ENCODE measurements around the gene EVPL.

Gene EVPL

GRCh38 chr17:76018340-76018680, 8.8 kb downstream of the EVPL start:
- peaks cover 3% of the 10 kb centered on the region; the same call in 1 of the 2 replicates for H3K4me1 ChIP-seq (ENCODE audit: insufficient read depth, low read length)
- no peaks in the 10 kb centered on the region for H3K36me3 ChIP-seq (ENCODE audit: insufficient read depth, low read length)
- no peaks in the 10 kb centered on the region for H3K9me3 ChIP-seq (ENCODE audit: control insufficient read depth, insufficient read depth, low read length)
- no peak overlapping the region for H3K9ac ChIP-seq (ENCODE audit: low read depth, low read length)

- Histone ChIP-seq H3K36me3 (ENCODE audit: insufficient read depth, low read length) (no peaks in the 10 kb centered on the region), H3K9ac (ENCODE audit: low read depth, low read length) (no peak overlapping the region), H3K4me1 (ENCODE audit: insufficient read depth, low read length) (peaks cover 3% of the 10 kb centered on the region; the same call in 1 of the 2 replicates), H3K9me3 (ENCODE audit: control insufficient read depth, insufficient read depth, low read length) (no peaks in the 10 kb centered on the region)
These were observed 9.4 kb downstream of the EVPL start for GRCh38 chr17:76017481-76018339.

GRCh38 chr17:76014925-76015261, 12.2 kb downstream of the EVPL start:
- no peaks in the 10 kb centered on the region for H3K36me3 ChIP-seq (ENCODE audit: insufficient read depth, low read length)
- no peak overlapping the region for H3K9ac ChIP-seq (ENCODE audit: low read depth, low read length)
- peaks cover 3% of the 10 kb centered on the region; the same call in 1 of the 2 replicates for H3K4me1 ChIP-seq (ENCODE audit: insufficient read depth, low read length)
- no peaks in the 10 kb centered on the region for H3K9me3 ChIP-seq (ENCODE audit: control insufficient read depth, insufficient read depth, low read length)

DNA sequence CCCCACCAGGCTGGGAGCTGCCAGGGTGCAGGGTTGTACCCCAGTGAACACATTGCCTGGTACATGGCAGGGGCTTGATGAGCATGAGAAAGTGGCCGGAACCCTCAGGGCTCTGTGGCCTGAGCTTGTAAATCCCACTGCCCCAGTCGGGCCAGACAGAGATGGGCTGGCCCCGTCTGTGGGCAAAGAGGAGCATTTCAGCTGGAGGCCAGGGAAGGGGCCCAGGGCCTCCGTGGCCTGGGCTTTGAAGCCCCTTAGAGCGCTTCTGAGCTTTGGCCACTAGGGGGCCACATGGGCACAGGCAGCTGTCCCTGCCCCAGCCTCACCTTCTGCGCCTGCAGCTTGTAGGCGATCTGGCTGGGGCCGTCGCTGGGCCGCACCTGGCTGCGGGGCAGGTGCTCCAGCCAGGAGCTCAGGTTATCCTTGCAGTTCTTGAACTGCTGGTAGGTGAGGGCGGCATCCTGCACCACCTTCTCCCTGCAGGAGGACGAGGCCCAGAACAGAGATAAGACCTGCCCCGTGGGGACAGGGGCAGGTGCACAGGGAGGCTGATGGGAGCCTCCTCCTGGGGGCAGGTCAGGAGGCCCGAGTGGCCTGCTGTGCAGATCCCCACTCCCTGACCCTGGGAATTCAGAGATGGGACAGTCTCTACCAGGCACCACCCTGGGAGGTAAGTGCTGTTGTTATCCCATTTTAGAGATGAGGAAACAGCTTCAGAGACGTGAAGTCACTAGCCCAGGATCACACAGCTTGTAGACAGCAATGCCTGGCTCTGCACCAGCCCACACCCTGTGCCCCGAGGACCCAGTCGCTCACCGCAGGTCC, 12.8 kb downstream of the EVPL start:
- H3K36me3 ChIP-seq (ENCODE audit: insufficient read depth, low read length) = no peaks in the 10 kb centered on the region
- H3K9ac ChIP-seq (ENCODE audit: low read depth, low read length) = no peak overlapping the region
- no peaks in the 10 kb centered on the region for H3K9me3 ChIP-seq (ENCODE audit: control insufficient read depth, insufficient read depth, low read length)
- H3K4me1 ChIP-seq (ENCODE audit: insufficient read depth, low read length) = peaks cover 3% of the 10 kb centered on the region; the same call in 1 of the 2 replicates

DNA sequence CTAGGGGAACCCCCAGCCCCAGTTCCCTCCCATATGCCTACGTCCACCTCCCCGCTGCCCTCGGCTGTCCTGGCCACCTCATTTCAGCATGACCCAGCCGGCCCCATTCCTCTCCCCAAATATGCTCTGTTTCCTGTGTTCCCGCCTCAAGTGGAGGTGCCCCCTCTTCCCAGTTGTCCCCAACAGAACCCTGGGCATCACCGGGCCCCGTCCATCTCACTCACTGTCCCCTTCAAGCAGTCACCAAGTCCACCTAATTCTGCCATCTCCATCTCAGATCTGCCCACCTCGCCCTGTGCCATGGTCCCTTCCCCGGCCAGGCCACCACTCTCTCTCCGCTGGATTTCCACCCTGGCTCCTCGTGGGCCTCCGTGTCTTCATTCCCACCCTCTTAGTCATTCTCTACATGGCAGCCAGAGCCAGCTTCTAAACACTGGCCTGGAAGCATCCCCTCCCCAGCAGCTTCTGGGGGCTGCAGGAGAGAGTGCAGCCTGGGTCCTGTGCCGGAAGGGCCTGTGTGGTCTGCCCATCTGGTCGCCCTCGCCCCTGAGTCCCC, 13.7 kb downstream of the EVPL start:
- H3K4me1 ChIP-seq (ENCODE audit: insufficient read depth, low read length) = peaks cover 3% of the 10 kb centered on the region; the same call in 1 of the 2 replicates
- no peak overlapping the region for H3K9ac ChIP-seq (ENCODE audit: low read depth, low read length)
- H3K9me3 ChIP-seq (ENCODE audit: control insufficient read depth, insufficient read depth, low read length) = no peaks in the 10 kb centered on the region
- no peaks in the 10 kb centered on the region for H3K36me3 ChIP-seq (ENCODE audit: insufficient read depth, low read length)

DNA sequence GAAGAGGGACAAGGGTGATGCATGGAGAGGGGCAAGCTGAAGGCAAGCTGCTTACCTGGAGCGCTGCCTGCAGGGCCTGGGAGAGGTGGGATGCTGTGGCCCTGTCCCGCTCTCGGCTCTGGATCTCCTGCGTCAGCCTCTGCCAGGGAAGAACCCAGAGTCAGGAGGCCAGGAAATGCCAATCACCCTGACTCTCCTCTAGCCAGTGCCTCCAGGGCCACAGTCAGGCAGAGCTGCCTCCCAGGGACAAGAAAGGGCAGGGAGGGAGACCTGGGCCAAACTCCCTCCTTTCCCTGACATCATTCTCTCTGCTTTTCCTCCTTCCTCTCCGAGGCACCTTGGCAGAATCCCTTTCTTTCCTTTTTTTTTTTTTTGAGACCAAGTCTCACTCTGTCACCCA, 15.2 kb downstream of the EVPL start:
- Histone ChIP-seq H3K4me1 (ENCODE audit: insufficient read depth, low read length) (peaks cover 3% of the 10 kb centered on the region; the same call in 1 of the 2 replicates), H3K9ac (ENCODE audit: low read depth, low read length) (no peak overlapping the region), H3K9me3 (ENCODE audit: control insufficient read depth, insufficient read depth, low read length) (no peaks in the 10 kb centered on the region), H3K36me3 (ENCODE audit: insufficient read depth, low read length) (no peaks in the 10 kb centered on the region)

DNA sequence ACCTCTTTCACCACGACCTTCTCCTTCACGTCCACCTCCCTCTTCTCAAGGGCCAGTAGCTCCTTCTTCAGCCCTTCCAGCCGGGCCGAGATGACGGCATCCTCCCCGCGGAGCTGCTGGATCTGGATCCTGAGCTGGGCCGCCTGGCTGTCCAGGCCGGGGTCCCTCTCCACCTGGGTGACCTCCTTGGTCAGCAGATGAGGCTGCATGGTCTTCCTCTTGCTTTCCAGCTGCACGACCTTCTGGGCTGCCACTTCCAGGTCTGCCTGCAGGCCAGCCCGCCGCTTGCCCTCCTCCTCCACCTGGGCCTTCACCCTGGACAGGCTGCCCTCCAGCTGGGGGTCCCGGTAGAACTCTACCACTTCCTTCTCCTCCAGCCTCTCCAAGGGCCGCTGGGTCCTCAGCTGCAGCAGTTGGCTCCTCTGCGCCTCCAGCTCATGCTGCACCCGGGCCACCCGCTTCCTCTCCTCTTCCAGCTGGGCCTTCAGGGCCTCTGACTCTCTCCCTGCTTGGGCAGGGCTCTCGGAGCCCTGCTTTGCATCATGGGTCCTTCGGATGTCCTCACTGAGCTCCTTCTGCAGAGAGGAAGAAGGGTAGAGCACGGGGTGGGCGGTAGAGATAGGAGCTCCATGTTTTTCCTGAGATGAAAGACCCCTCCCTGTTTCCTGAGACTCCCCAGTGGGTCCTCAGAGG, 17.0 kb downstream of the EVPL start:
- H3K9ac ChIP-seq (ENCODE audit: low read depth, low read length) = no peak overlapping the region
- H3K9me3 ChIP-seq (ENCODE audit: control insufficient read depth, insufficient read depth, low read length) = no peaks in the 10 kb centered on the region
- no peaks in the 10 kb centered on the region for H3K36me3 ChIP-seq (ENCODE audit: insufficient read depth, low read length)
- H3K4me1 ChIP-seq (ENCODE audit: insufficient read depth, low read length) = peaks cover 3% of the 10 kb centered on the region; the same call in 1 of the 2 replicates

GRCh38 chr17:76009447-76009846, 17.7 kb downstream of the EVPL start:
- no peaks in the 10 kb centered on the region for H3K9me3 ChIP-seq (ENCODE audit: control insufficient read depth, insufficient read depth, low read length)
- peaks cover 3% of the 10 kb centered on the region; the same call in 1 of the 2 replicates for H3K4me1 ChIP-seq (ENCODE audit: insufficient read depth, low read length)
- no peaks in the 10 kb centered on the region for H3K36me3 ChIP-seq (ENCODE audit: insufficient read depth, low read length)
- no peak overlapping the region for H3K9ac ChIP-seq (ENCODE audit: low read depth, low read length)

DNA sequence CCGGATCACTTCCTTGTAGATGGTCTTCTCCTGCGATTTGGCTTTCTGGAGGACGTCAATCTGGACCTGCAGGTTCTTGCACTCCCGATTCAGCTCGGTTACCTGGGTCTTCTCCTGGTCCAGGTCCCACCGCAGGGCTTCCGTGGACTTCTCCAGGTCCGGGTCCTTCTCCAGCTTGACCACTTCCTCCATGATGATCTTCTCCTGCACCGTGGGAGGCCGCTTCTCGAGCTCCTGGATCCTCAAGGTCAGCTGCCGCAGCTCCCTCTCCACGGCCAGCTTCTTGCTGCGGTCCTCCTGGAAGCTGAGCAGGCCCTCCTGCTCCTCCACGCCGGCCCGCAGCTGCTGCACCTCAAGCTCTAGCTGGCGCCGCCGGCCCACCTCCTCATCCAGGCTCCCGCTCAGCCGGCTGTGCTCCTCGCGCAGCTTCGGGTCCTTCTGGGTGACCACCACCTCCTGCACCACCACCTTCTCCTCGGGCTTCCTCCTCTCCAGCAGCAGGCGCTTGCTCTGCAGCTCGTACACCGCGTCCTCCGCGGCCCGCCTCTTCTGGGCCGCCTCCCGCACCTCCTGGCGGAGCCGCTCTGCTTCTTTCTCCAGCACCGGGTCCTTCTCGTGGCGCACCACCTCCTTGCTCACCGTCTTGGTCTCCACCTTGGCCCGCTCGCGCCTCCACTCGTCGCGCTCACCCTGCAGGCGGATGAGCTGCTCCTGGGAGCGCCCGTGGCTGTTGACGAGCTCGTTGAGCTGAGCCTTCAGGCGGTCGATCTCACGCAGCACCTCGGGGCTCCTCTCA, 18.3 kb downstream of the EVPL start:
- H3K9ac ChIP-seq (ENCODE audit: low read depth, low read length) = no peak overlapping the region
- H3K9me3 ChIP-seq (ENCODE audit: control insufficient read depth, insufficient read depth, low read length) = no peaks in the 10 kb centered on the region
- peaks cover under 1% of the 10 kb centered on the region; the same call in 1 of the 2 replicates for H3K4me1 ChIP-seq (ENCODE audit: insufficient read depth, low read length)
- no peaks in the 10 kb centered on the region for H3K36me3 ChIP-seq (ENCODE audit: insufficient read depth, low read length)

DNA sequence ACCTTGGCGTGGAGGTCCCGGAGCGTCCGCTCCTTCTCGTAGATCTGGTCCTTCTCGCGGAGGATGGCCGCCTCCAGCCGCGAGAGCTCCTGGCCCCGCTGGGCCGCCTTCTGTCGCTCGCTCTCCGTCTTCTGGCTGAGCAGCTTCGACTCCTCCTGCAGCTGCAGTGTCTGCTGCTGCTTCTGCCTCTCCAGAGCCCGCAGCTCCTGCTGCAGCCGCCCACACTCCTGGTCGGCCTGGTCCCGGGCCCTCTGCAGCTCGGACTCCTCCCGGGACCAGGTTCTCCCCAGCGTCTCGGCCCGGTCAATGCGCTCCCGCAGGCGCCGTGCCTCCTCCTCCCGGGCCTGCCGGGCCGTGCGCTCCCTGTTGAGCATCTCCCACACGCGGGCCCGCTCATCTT, 18.9 kb downstream of the EVPL start:
- Histone ChIP-seq H3K9me3 (ENCODE audit: control insufficient read depth, insufficient read depth, low read length) (no peaks in the 10 kb centered on the region), H3K4me1 (ENCODE audit: insufficient read depth, low read length) (no peaks in the 10 kb centered on the region; the same call in 1 of the 2 replicates), H3K9ac (ENCODE audit: low read depth, low read length) (no peak overlapping the region), H3K36me3 (ENCODE audit: insufficient read depth, low read length) (no peaks in the 10 kb centered on the region)

GRCh38 chr17:76007850-76008165, 19.3 kb downstream of the EVPL start:
- H3K9me3 ChIP-seq (ENCODE audit: control insufficient read depth, insufficient read depth, low read length) = no peaks in the 10 kb centered on the region
- no peaks in the 10 kb centered on the region for H3K36me3 ChIP-seq (ENCODE audit: insufficient read depth, low read length)
- H3K4me1 ChIP-seq (ENCODE audit: insufficient read depth, low read length) = no peaks in the 10 kb centered on the region; the same call in 1 of the 2 replicates
- no peak overlapping the region for H3K9ac ChIP-seq (ENCODE audit: low read depth, low read length)

GRCh38 chr17:76007131-76007849, 19.8 kb downstream of the EVPL start:
- Histone ChIP-seq H3K9me3 (ENCODE audit: control insufficient read depth, insufficient read depth, low read length) (no peaks in the 10 kb centered on the region), H3K4me1 (ENCODE audit: insufficient read depth, low read length) (no peaks in the 10 kb centered on the region; the same call in 1 of the 2 replicates), H3K36me3 (ENCODE audit: insufficient read depth, low read length) (no peaks in the 10 kb centered on the region), H3K9ac (ENCODE audit: low read depth, low read length) (no peak overlapping the region)
